Sigmoid colon (tissue), 4 donors: ENCODE data around the gene CCDC63.

Experiments
- EP300 ChIP-seq, 4 donors: sonication (generic); formaldehyde crosslinking; IDR thresholded peaks; one replicate each; pipeline ENCODE4 v1.6.1; 2017; ENCODE audit warnings: antibody characterized with exemption in 4 of 4
- POLR2A ChIP-seq, 2 donors: fragments of 450-650 bp; IDR thresholded peaks; one replicate each; pipeline ENCODE4 v1.6.1; 2016; ENCODE audit warnings: antibody characterized with exemption in 2 of 2, mild to moderate bottlenecking in 2 of 2, moderate library complexity in 2 of 2
- POLR2AphosphoS5 ChIP-seq, 4 donors: sonication (generic); formaldehyde crosslinking; IDR thresholded peaks; one replicate each; pipeline ENCODE4 v1.6.1; 2017; ENCODE audit warnings: antibody characterized with exemption in 4 of 4
- TF ChIP-seq, protein P1 (sequence below), 4 experiments: fragments of 450-650 bp in 3 of 4; fragments of 200-600 bp in 1 of 4; IDR thresholded peaks; one replicate each; pipeline ENCODE4 v1.5.1; 2016 to 2019; ENCODE audit warnings: antibody characterized with exemption in 4 of 4, mild to moderate bottlenecking in 3 of 4, moderate library complexity in 2 of 4

DNA sequence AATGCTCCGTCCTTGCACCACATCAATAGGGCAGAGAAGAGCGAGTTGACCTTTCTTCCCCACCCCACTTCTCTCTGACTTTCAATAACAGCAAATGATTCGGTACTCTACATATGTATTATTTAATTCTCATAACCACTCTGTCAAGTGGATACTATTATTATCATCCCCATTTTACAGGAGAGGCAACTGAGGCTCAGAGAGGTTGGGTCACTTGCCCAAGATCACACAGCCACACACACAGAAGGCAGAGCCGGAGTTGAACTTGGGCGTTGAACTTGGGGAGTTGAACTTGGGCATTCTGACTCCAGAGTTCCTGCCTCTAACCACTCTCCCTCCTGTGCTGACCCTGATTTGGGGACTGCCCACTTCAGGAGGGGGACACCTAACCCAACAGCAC lies 72.9 kb downstream of the CCDC63 start:
- TF ChIP-seq, protein P1, sequence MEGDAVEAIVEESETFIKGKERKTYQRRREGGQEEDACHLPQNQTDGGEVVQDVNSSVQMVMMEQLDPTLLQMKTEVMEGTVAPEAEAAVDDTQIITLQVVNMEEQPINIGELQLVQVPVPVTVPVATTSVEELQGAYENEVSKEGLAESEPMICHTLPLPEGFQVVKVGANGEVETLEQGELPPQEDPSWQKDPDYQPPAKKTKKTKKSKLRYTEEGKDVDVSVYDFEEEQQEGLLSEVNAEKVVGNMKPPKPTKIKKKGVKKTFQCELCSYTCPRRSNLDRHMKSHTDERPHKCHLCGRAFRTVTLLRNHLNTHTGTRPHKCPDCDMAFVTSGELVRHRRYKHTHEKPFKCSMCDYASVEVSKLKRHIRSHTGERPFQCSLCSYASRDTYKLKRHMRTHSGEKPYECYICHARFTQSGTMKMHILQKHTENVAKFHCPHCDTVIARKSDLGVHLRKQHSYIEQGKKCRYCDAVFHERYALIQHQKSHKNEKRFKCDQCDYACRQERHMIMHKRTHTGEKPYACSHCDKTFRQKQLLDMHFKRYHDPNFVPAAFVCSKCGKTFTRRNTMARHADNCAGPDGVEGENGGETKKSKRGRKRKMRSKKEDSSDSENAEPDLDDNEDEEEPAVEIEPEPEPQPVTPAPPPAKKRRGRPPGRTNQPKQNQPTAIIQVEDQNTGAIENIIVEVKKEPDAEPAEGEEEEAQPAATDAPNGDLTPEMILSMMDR (IDR thresholded peaks at IDR 0.05), result no peak
- no peak for TF ChIP-seq POLR2AphosphoS5 (IDR thresholded peaks at IDR 0.05)
- TF ChIP-seq EP300 (IDR thresholded peaks at IDR 0.05), result no peak
- TF ChIP-seq POLR2A (IDR thresholded peaks at IDR 0.05), result no peak
